ENCODE results near the gene COLEC11.
"Not testable (repeated sequence)": the region's sequence is repeated elsewhere in the genome, so short reads cannot be mapped to it uniquely, and the experiment has no call there.

COLEC11 gene

GRCh38 chr2:3594493-3595281 lies at the start of gene COLEC11:
COLEC11 (plus strand) TSS chr2:3595112; CDS start chr2:3604341, 9,229 bp downstream.
- no peak for DNase-seq

GRCh38 chr2:3545788-3546478 lies 49.0 kb upstream of the COLEC11 start:
- no peak for DNase-seq

- no peak for DNase-seq
Measured at GRCh38 chr2:3547915-3548314, 47.0 kb upstream of the COLEC11 start.

GRCh38 chr2:3553946-3554345 lies 41.0 kb upstream of the COLEC11 start:
- no peak for DNase-seq

- DNase-seq = no peak
Measured at GRCh38 chr2:3557639-3558204, 37.2 kb upstream of the COLEC11 start.

- peak; percentile 99 for DNase-seq
Measured at GRCh38 chr2:3558205-3559014, 36.5 kb upstream of the COLEC11 start, which contains the start of gene RNASEH1. RNASEH1 (minus strand) TSS chr2:3558333; CDS start chr2:3558260, 73 bp downstream.

- DNase-seq = no peak
Measured at GRCh38 chr2:3563521-3563976, 31.4 kb upstream of the COLEC11 start.

- DNase-seq = no peak
Measured at GRCh38 chr2:3565117-3565516, 29.8 kb upstream of the COLEC11 start.

GRCh38 chr2:3566806-3567205 lies 28.1 kb upstream of the COLEC11 start:
- DNase-seq = no peak

GRCh38 chr2:3569656-3570055 lies 25.3 kb upstream of the COLEC11 start:
- DNase-seq = not testable (repeated sequence)

GRCh38 chr2:3571284-3571683 lies 23.6 kb upstream of the COLEC11 start:
- no peak for DNase-seq

- DNase-seq = no peak
Measured at GRCh38 chr2:3572620-3573019, 22.3 kb upstream of the COLEC11 start.

GRCh38 chr2:3574155-3574554 lies 20.8 kb upstream of the COLEC11 start:
- DNase-seq = no peak

GRCh38 chr2:3575534-3576262 lies 19.2 kb upstream of the COLEC11 start:
- DNase-seq = peak; percentile 30 to 48

GRCh38 chr2:3576263-3576630 lies 18.7 kb upstream of the COLEC11 start:
- not testable (repeated sequence) for DNase-seq

- DNase-seq = no peak
Measured at GRCh38 chr2:3578987-3579386, 15.9 kb upstream of the COLEC11 start.

GRCh38 chr2:3580449-3580848 lies 14.5 kb upstream of the COLEC11 start:
- DNase-seq = no peak

GRCh38 chr2:3581367-3582262 lies 13.3 kb upstream of the COLEC11 start:
- DNase-seq = no peak

GRCh38 chr2:3584076-3584475 lies 10.8 kb upstream of the COLEC11 start:
- no peak for DNase-seq

- DNase-seq = no peak
Measured at GRCh38 chr2:3584608-3585260, 10.2 kb upstream of the COLEC11 start.
